OCI-LY7 (cell line): ENCODE data around the gene APRT.

Experiments used
- EZH2phosphoT487 ChIP-seq: fragments of 200-600 bp; sonication (generic); IDR thresholded peaks from 2 replicates; pipeline ENCODE4 v1.6.1; 2018; ENCODE audit warnings: low read depth, borderline replicate concordance, mild to moderate bottlenecking, mixed run types, antibody characterized with exemption, low read length, moderate library complexity, mixed read lengths
- TF ChIP-seq, protein P1 (sequence below): fragments of 200-600 bp; sonication (generic); conservative IDR thresholded peaks from 2 replicates; pipeline ENCODE4 v1.5.1; 2014; ENCODE audit warnings: mild to moderate bottlenecking, antibody characterized with exemption, low read length, moderate library complexity, mixed read lengths

DNA sequence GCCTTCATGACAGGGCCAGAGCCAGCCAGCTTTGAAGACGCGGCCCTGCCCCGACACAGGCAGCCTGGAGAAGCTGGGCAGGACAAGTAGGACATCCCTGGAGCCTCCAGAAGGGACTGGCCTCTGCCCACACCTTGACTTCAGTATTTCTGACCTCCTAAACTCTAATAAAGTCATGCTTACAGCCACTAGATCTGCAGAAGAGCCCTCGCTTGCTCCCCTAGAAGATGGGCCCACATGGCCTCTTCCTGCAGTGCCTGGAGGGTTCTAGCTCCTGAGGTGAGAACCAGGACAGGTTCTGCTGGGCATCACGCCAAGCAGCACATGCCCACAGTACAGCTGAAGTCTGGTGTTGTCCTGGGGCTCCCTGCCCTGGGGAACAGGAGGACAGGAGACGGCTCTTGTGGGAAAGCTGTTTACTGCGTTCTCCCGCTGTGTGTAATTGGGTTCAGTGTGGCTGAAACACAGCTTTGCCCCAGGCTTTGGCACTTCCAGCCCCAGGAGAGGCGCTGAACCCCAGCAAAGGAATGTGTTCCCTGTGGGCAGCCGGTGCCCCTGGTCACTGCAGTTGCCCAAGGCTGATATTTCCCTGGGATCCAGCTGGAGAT is 2.6 kb downstream of the APRT start:
- TF ChIP-seq, protein P1, sequence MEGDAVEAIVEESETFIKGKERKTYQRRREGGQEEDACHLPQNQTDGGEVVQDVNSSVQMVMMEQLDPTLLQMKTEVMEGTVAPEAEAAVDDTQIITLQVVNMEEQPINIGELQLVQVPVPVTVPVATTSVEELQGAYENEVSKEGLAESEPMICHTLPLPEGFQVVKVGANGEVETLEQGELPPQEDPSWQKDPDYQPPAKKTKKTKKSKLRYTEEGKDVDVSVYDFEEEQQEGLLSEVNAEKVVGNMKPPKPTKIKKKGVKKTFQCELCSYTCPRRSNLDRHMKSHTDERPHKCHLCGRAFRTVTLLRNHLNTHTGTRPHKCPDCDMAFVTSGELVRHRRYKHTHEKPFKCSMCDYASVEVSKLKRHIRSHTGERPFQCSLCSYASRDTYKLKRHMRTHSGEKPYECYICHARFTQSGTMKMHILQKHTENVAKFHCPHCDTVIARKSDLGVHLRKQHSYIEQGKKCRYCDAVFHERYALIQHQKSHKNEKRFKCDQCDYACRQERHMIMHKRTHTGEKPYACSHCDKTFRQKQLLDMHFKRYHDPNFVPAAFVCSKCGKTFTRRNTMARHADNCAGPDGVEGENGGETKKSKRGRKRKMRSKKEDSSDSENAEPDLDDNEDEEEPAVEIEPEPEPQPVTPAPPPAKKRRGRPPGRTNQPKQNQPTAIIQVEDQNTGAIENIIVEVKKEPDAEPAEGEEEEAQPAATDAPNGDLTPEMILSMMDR = no peak
- TF ChIP-seq EZH2phosphoT487 = no peak
